CD14-positive monocyte (primary cell): ENCODE results near the gene MADCAM1. TPM values are rescaled to one million over a fixed set of nuclear protein-coding genes. Genes with fewer than 3 reads are reported as not detected.

ENCODE experiments used
- DNase-seq, 3 donors: peaks; one replicate each; pipeline ENCODE4 v3.0.0-alpha.2; 2011 to 2022
- H2AFZ ChIP-seq: 2 replicates; pipeline ENCODE4 v1.6.0; 2012; ENCODE audit warnings: mild to moderate bottlenecking, low read depth, low read length, inconsistent platforms; ENCODE audit not compliant: insufficient read depth, poor library complexity, severe bottlenecking
- H3K27ac ChIP-seq, 2 donors: 1 replicate in 1 of 2; 2 replicates in 1 of 2; pipeline ENCODE4 v1.5.1; 2012 to 2013; ENCODE audit warnings: low read length in 2 of 2, control low read depth in 1 of 2, inconsistent platforms in 1 of 2, low read depth in 1 of 2, mild to moderate bottlenecking in 1 of 2
- H3K27me3 ChIP-seq, 2 donors: one replicate each; pipeline versions ENCODE4 v1.6.0 to v1.6.1; 2011 to 2013; ENCODE audit warnings: low read length in 2 of 2; ENCODE audit not compliant: control insufficient read depth in 2 of 2, insufficient read depth in 2 of 2
- H3K36me3 ChIP-seq, 2 donors: replicated peaks in 1 of 2; 1 replicate in 1 of 2; 2 replicates in 1 of 2; pipeline versions ENCODE4 v1.5.1 to v1.6.1; 2012 to 2013; ENCODE audit warnings: low read length in 2 of 2, control low read depth in 1 of 2, inconsistent platforms in 1 of 2, mild to moderate bottlenecking in 1 of 2; ENCODE audit not compliant: insufficient read depth in 2 of 2, control insufficient read depth in 1 of 2
- H3K4me1 ChIP-seq, 2 donors: 1 replicate in 1 of 2; 2 replicates in 1 of 2; pipeline versions ENCODE4 v1.5.1 to v1.6.1; 2012 to 2013; ENCODE audit warnings: low read length in 2 of 2, control low read depth in 1 of 2, inconsistent platforms in 1 of 2, mild to moderate bottlenecking in 1 of 2, moderate library complexity in 1 of 2; ENCODE audit not compliant: insufficient read depth in 2 of 2, control insufficient read depth in 1 of 2
- H3K4me2 ChIP-seq: replicated peaks from 2 replicates; pipeline ENCODE3; 2012; ENCODE audit warnings: low read length, moderate library complexity, mild to moderate bottlenecking; ENCODE audit not compliant: poor library complexity, severe bottlenecking; ENCODE audit errors: extremely low read depth
- H3K4me3 ChIP-seq, 3 experiments: fragments of 200-600 bp in 1 of 3; sonication (generic) in 1 of 3; replicated peaks in 1 of 3; 1 replicate in 2 of 3; 2 replicates in 1 of 3; pipeline ENCODE4 v1.5.1; 2011 to 2013; ENCODE audit warnings: low read length in 3 of 3, mild to moderate bottlenecking in 3 of 3, control low read depth in 2 of 3, low read depth in 2 of 3, inconsistent platforms in 1 of 3, moderate library complexity in 1 of 3
- H3K79me2 ChIP-seq: 2 replicates; pipeline ENCODE4 v1.6.0; 2012; ENCODE audit warnings: mild to moderate bottlenecking, control low read depth, inconsistent platforms, low read length, moderate library complexity; ENCODE audit not compliant: insufficient read depth
- H3K9ac ChIP-seq: 2 replicates; pipeline ENCODE4 v1.6.0; 2017; ENCODE audit warnings: low read length, mild to moderate bottlenecking; ENCODE audit not compliant: insufficient read depth, poor library complexity, severe bottlenecking
- H3K9me3 ChIP-seq, 2 donors: replicated peaks in 1 of 2; 1 replicate in 1 of 2; 2 replicates in 1 of 2; pipeline versions ENCODE4 v1.5.1 to v1.6.1; 2012 to 2013; ENCODE audit warnings: low read length in 2 of 2, control low read depth in 1 of 2; ENCODE audit not compliant: control insufficient read depth in 1 of 2, insufficient read depth in 1 of 2
- H4K20me1 ChIP-seq: 2 replicates; pipeline ENCODE4 v1.6.0; 2012; ENCODE audit warnings: mild to moderate bottlenecking, low read length, control low read depth, moderate library complexity; ENCODE audit not compliant: insufficient read depth
- H3K27ac Mint-ChIP-seq, 7 donors: one replicate each; pipeline ENCODE4 v1.8.0; 2020; ENCODE audit warnings: mild to moderate bottlenecking in 7 of 7, mixed read lengths in 7 of 7, moderate library complexity in 6 of 7, inconsistent platforms in 2 of 7
- H3K27me3 Mint-ChIP-seq, 3 donors: one replicate each; pipeline ENCODE4 v1.8.0; 2021 to 2022; ENCODE audit warnings: low read depth in 3 of 3, mild to moderate bottlenecking in 3 of 3, mixed read lengths in 3 of 3, moderate library complexity in 3 of 3, inconsistent platforms in 1 of 3
- H3K36me3 Mint-ChIP-seq, 2 donors: one replicate each; pipeline ENCODE4 v1.8.0; 2020; ENCODE audit warnings: mixed read lengths in 2 of 2, inconsistent platforms in 1 of 2, mild to moderate bottlenecking in 1 of 2
- H3K4me1 Mint-ChIP-seq: one replicate; pipeline ENCODE4 v1.8.0; 2020; ENCODE audit warnings: mild to moderate bottlenecking, mixed read lengths
- H3K4me3 Mint-ChIP-seq, 2 donors: one replicate each; pipeline ENCODE4 v1.8.0; 2020; ENCODE audit warnings: mild to moderate bottlenecking in 2 of 2, mixed read lengths in 2 of 2, moderate library complexity in 1 of 2
- H3K9me3 Mint-ChIP-seq, 7 donors: one replicate each; pipeline ENCODE4 v1.8.0; 2020 to 2022; ENCODE audit warnings: mixed read lengths in 7 of 7, mild to moderate bottlenecking in 6 of 7, moderate library complexity in 6 of 7, inconsistent platforms in 2 of 7
- CTCF ChIP-seq: fragments of 200-600 bp; IDR thresholded peaks from one replicate; pipeline ENCODE4 v1.8.0; 2022; ENCODE audit warnings: antibody characterized with exemption, mild to moderate bottlenecking
- WGBS: methylation state at CpG from one replicate; pipeline ENCODE4 v1.1.5; 2013; ENCODE audit warnings: missing lambda C conversion rate; ENCODE audit not compliant: insufficient coverage; 5-methylcytosine and 5-hydroxymethylcytosine counted together
- intact Hi-C, 2 donors: fragments of 100-400 bp; cut with micrococcal nuclease; formaldehyde crosslinking; loops; one replicate each; pipeline versions ENCODE4 v1.15.0 to v1.15.1; 2023
- polyA plus RNA-seq, 3 donors: library from polyadenylated mRNA; depleted of rRNA in 1 of 3; unstranded in 2 of 3; stranded (reverse) in 1 of 3; fragments of 300-500 nt in 2 of 3; fragments of >200 nt in 1 of 3; fragmentation: Illumina TruSeq in 2 of 3; gene quantifications; 1 replicate in 2 of 3; 2 replicates in 1 of 3; pipeline ENCODE4 v1.2.3, GENCODE V29; 2012 to 2021

Gene MADCAM1
- polyA plus RNA-seq, 3 donors: 0.17 TPM; not detected in 2

- no peaks in the 10 kb centered on the region for H3K79me2 ChIP-seq
- no peak overlapping the region for H3K27ac ChIP-seq
- H3K9ac ChIP-seq: no peak overlapping the region
- Mint-ChIP-seq H3K9me3 (peaks cover 0 to 2% (median 0%) of the 10 kb centered on the region in 7 donors), H3K36me3 (no peaks in the 10 kb centered on the region), H3K4me1 (no peaks in the 10 kb centered on the region), H3K4me3 (no peak overlapping the region), H3K27me3 (peaks cover 1 to 22% (median 14%) of the 10 kb centered on the region in 3 donors), H3K27ac (no peak overlapping the region)
- no peak overlapping the region for H3K4me3 ChIP-seq
- H2AFZ ChIP-seq: no peak overlapping the region
- intact Hi-C loops: no loop called here
- H3K27me3 ChIP-seq: no peaks in the 10 kb centered on the region
- H4K20me1 ChIP-seq: no peaks in the 10 kb centered on the region
- H3K4me2 ChIP-seq: no peak overlapping the region
- H3K4me1 ChIP-seq: no peaks in the 10 kb centered on the region
- 74% methylated on average over 46 of the region's 57 CpGs for WGBS
- no peak for TF ChIP-seq CTCF
- no peaks in the 10 kb centered on the region for H3K36me3 ChIP-seq
- no peak for DNase-seq
- no peaks in the 10 kb centered on the region for H3K9me3 ChIP-seq
These were observed 21.9 kb upstream of the MADCAM1 start for GRCh38 chr19:474126-475078.

GRCh38 chr19:475360-475759, 20.9 kb upstream of the MADCAM1 start:
- Mint-ChIP-seq H3K27me3 (peaks cover 8 to 29% (median 19%) of the 10 kb centered on the region in 3 donors), H3K4me3 (no peak overlapping the region)

More at GRCh38 chr19:475360-475759, 20.9 kb upstream of the MADCAM1 start:
- no peak for TF ChIP-seq CTCF
- no peak overlapping the region for H3K4me2 ChIP-seq
- intact Hi-C loops: no loop called here
- no peak for DNase-seq
- peaks cover 5% of the 10 kb centered on the region for H3K4me1 Mint-ChIP-seq
- no peak overlapping the region for H3K9ac ChIP-seq
- H3K27ac ChIP-seq: no peak overlapping the region
- H4K20me1 ChIP-seq: no peaks in the 10 kb centered on the region
- no peak overlapping the region for H3K4me3 ChIP-seq
- no peak overlapping the region for H2AFZ ChIP-seq
- no peaks in the 10 kb centered on the region for H3K27me3 ChIP-seq
- H3K36me3 Mint-ChIP-seq: no peaks in the 10 kb centered on the region
- WGBS: 78% methylated on average over 12 of the region's 13 CpGs
- H3K27ac Mint-ChIP-seq: no peak overlapping the region
- H3K9me3 Mint-ChIP-seq: peaks cover 5 to 9% (median 6%) of the 10 kb centered on the region in 7 donors
- peaks cover 1 to 7% of the 10 kb centered on the region in 2 donors for H3K9me3 ChIP-seq
- H3K79me2 ChIP-seq: no peaks in the 10 kb centered on the region
- no peaks in the 10 kb centered on the region for H3K4me1 ChIP-seq
- no peaks in the 10 kb centered on the region for H3K36me3 ChIP-seq
